Bronchial epithelial cell (primary cell): ENCODE data around the gene KRT81. TPM values are rescaled to one million over a fixed set of nuclear protein-coding genes. Genes with fewer than 3 reads are reported as not detected.
A peak's percentile ranks its signal among the peaks of the same experiment; 100 is the strongest.
"Not testable (repeated sequence)": the region's sequence is repeated elsewhere in the genome, so short reads cannot be mapped to it uniquely, and the experiment has no call there.

ENCODE experiments used
- DNase-seq: peaks from one replicate; pipeline ENCODE4 v3.0.0-alpha.2; 2010; ENCODE audit warnings: low read depth
- FAIRE-seq: peaks from 2 replicates; lab custom pipeline; 2011; peaks lifted over from hg19 to GRCh38; lab: Jason Lieb, UNC
- H3K27me3 ChIP-seq: 2 replicates; pipeline ENCODE4 v1.5.1; 2011; ENCODE audit warnings: low read length; ENCODE audit not compliant: control insufficient read depth, insufficient read depth
- H3K36me3 ChIP-seq: 2 replicates; pipeline ENCODE4 v1.5.1; 2011; ENCODE audit warnings: low read length; ENCODE audit not compliant: control insufficient read depth, insufficient read depth
- H3K4me3 ChIP-seq: 2 replicates; pipeline ENCODE4 v1.5.1; 2011; ENCODE audit warnings: mild to moderate bottlenecking, low read depth, low read length, control low read depth
- total RNA-seq: library from RNA; depleted of rRNA; stranded (reverse); fragments of >200 nt; gene quantifications from 2 replicates; pipeline ENCODE4 v1.2.1, GENCODE V29; 2014
- TF ChIP-seq, protein P1 (sequence below): IDR thresholded peaks from 2 replicates; pipeline ENCODE4 v1.5.1; 2011; ENCODE audit warnings: mild to moderate bottlenecking, moderate library complexity, low read length, control low read depth, inconsistent platforms; ENCODE audit not compliant: insufficient read depth, severe bottlenecking

The KRT81 gene
- total RNA-seq, 1 donor from 2014 or later, result 0.26 TPM

DNA sequence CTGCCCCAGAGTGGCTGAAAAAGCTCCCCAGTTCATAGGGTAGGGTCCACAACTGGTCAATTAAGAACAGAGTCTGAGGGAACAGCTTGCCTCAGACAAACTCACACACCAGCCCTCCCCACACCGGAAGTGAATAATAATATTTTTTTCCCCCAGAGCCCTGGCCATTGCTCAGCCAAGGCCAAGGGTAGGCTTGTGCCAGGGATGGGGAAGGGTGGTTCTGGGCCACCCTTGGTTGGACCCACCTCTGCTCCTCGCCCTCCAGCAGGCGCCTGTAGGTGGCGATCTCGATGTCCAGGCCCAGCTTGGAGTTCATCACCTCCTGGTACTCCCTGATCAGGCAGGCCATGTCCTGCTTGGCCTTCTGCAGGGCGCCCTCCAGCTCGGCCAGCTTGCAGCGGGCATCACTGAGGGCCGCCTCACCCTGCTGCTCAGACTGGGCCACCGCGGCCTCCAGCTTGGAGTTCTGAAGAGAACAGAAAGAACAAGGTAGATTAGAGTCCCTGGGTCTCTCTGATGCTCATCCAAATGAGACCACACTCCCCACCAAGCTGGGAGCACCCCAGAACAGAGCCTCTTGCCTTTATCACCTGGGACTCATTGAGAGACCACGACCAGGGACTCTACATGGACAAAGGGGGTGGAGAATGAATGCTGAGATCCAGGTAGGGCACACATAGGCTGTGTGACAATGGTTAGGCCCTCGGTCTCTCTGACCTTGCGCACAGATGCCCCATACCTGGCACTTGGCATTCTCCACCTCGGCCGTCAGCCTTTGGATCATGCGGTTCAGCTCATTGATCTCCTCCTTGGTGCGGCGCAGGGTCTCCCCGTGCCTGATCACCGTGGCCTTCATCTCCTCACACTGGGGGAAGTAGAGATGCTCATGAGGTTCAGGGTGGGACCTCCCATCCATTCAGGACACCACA is 4.2 kb downstream of the KRT81 start:
- FAIRE-seq, H3K4me3 ChIP-seq, DNase-seq, H3K27me3 ChIP-seq, H3K36me3 ChIP-seq: not testable (repeated sequence)

GRCh38 chr12:52285851-52286530 is 5.3 kb downstream of the KRT81 start:
- FAIRE-seq (no peak), DNase-seq (no peak)
- Histone ChIP-seq H3K4me3 (no peak overlapping the region), H3K36me3 (no peaks in the 10 kb centered on the region), H3K27me3 (no peaks in the 10 kb centered on the region)
- TF ChIP-seq, protein P1, sequence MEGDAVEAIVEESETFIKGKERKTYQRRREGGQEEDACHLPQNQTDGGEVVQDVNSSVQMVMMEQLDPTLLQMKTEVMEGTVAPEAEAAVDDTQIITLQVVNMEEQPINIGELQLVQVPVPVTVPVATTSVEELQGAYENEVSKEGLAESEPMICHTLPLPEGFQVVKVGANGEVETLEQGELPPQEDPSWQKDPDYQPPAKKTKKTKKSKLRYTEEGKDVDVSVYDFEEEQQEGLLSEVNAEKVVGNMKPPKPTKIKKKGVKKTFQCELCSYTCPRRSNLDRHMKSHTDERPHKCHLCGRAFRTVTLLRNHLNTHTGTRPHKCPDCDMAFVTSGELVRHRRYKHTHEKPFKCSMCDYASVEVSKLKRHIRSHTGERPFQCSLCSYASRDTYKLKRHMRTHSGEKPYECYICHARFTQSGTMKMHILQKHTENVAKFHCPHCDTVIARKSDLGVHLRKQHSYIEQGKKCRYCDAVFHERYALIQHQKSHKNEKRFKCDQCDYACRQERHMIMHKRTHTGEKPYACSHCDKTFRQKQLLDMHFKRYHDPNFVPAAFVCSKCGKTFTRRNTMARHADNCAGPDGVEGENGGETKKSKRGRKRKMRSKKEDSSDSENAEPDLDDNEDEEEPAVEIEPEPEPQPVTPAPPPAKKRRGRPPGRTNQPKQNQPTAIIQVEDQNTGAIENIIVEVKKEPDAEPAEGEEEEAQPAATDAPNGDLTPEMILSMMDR, result no peak

DNA sequence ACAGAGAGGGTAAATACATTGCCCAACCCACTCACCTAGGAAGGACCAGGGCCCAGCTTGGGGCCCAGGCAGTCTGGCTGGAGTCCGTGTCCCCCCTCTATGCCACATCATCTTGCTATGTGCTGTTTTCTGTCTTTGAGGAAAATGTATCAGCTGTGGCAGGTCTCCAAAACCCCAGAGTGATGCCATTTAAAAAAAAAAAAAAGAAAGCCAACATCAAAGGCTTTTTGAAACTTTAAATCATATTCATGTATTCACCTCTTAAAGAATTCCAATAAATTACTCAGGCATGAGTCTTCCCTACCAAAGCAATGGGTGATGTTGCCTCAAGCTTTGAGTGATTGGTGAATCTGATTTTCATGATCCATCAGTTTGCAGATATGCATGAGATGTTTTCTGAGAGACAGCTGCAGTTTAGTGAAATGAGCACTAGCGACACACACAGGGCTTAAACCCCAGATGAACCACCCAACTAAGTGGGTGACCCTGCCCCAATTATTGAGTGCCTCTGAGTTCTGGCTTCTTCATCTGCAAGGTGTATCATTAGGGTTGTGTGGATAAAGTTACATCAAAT is 6.1 kb downstream of the KRT81 start:
- DNase-seq, result peak; percentile 59
- TF ChIP-seq, protein P1, result no peak
- Histone ChIP-seq H3K4me3 (no peak overlapping the region), H3K27me3 (no peaks in the 10 kb centered on the region), H3K36me3 (no peaks in the 10 kb centered on the region)
- FAIRE-seq, result no peak

DNA sequence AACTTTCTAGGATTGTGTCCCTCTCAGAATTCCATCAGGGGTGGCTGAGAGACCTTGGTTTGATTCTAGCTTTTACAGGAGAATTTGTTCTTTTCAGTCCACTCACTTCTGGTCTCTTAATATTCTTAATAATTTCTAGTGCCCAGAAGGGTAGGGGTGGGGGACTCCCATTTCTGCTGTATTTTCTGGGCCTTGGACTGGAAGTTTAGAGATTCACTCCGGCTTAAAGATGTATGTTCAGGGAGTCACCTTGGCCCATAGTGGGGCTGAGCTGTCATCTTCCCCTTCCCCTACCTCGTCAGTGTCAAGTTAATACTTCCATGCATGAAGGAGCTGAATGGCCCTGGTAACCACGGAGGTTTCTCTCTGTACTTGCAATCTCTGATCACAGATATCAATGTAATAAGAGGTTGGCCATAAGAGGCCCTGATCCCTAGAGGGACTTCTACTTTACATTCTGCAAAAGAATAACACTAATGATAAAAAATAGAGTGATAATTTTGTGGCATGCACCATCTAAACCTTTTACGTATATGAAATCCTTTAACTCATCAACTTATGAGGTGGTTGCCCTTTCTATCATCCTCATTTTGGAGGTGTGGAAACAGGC is 6.7 kb downstream of the KRT81 start:
- DNase-seq, result no peak
- Histone ChIP-seq H3K27me3 (no peaks in the 10 kb centered on the region), H3K36me3 (no peaks in the 10 kb centered on the region), H3K4me3 (no peak overlapping the region)
- TF ChIP-seq, protein P1, result no peak
- FAIRE-seq, result no peak

- Histone ChIP-seq H3K27me3 (no peaks in the 10 kb centered on the region), H3K36me3 (no peaks in the 10 kb centered on the region), H3K4me3 (no peak overlapping the region)
- FAIRE-seq (peak; percentile 99), DNase-seq (peak; percentile 97)
- TF ChIP-seq, protein P1, result no peak
Observed at GRCh38 chr12:52280796-52281560, 10.4 kb downstream of the KRT81 start.
